WI38 (cell line): ENCODE data around the gene UBE2H.
A peak's percentile ranks its signal among the peaks of the same experiment; 100 is the strongest.
"Not testable (repeated sequence)": the region's sequence is repeated elsewhere in the genome, so short reads cannot be mapped to it uniquely, and the experiment has no call there.

Source experiments
- H3K4me3 ChIP-seq: 2 replicates; pipeline ENCODE4 v1.5.1; 2011; ENCODE audit warnings: low read depth, mild to moderate bottlenecking, control low read depth, low read length
- TF ChIP-seq, protein P1 (sequence below): IDR thresholded peaks from 2 replicates; pipeline ENCODE4 v1.5.1; 2012; ENCODE audit warnings: low read depth, mild to moderate bottlenecking, control low read depth, low read length

Gene UBE2H

DNA sequence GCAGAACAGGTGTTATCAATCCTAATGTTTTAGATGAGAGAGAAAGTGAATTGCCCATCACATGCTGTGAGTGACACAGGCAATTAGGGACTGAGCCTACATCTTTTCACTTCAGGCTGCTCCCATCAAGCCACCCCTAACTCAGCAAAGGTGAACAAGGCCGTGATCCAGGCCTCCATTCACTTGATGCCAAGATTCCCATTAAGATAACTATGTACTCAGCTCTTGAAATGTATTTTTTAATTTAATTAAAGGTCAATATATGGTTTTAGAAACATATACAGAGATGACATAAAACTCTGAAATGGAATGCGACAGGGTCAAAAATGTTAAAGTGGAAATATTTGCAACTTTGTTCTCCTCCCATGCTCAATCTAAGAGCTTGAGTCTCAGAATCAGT lies 27.9 kb upstream of the UBE2H start:
- TF ChIP-seq, protein P1, sequence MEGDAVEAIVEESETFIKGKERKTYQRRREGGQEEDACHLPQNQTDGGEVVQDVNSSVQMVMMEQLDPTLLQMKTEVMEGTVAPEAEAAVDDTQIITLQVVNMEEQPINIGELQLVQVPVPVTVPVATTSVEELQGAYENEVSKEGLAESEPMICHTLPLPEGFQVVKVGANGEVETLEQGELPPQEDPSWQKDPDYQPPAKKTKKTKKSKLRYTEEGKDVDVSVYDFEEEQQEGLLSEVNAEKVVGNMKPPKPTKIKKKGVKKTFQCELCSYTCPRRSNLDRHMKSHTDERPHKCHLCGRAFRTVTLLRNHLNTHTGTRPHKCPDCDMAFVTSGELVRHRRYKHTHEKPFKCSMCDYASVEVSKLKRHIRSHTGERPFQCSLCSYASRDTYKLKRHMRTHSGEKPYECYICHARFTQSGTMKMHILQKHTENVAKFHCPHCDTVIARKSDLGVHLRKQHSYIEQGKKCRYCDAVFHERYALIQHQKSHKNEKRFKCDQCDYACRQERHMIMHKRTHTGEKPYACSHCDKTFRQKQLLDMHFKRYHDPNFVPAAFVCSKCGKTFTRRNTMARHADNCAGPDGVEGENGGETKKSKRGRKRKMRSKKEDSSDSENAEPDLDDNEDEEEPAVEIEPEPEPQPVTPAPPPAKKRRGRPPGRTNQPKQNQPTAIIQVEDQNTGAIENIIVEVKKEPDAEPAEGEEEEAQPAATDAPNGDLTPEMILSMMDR, result no peak
- no peak overlapping the region for H3K4me3 ChIP-seq

DNA sequence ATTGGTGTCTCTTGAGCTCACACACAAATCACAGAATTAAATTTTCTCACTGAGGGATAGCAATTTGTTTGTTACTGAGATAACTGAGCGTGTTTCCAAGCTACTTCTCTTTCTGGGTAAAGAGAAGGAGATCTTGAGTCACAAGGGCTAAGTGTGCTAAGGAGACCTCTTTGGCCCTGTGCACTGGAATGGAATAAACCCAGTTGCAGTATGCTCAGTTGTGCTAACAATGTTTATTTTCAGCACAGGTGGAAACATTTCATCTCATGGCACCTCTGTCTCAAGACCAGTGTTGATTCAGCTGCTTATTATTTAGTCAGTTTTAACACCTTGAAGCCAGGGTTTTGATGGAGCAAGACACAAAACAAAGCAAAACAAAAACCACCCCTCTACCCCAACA lies 22.5 kb upstream of the UBE2H start:
- TF ChIP-seq, protein P1, result no peak
- H3K4me3 ChIP-seq, result no peak overlapping the region

DNA sequence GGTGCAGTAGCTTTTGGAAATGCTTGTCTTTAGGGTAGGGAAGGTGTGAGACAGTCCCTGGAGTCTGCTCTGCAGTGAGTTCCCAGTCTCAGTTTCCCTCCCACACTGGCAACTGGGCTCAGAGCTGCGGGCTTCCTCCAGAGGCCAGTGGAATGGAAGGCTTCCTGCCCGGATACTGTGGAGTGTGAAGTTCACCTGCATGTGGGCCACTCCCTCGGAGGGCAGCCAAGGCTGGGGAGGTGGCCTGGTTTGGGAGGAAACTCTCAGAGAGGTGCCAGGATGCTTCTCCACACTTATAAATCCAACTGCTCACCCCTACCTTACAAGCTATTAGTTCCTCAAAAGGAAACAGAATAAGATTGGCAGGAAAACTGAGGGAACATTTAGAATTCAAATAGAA lies 18.1 kb upstream of the UBE2H start:
- H3K4me3 ChIP-seq, result no peak overlapping the region
- TF ChIP-seq, protein P1, result no peak

DNA sequence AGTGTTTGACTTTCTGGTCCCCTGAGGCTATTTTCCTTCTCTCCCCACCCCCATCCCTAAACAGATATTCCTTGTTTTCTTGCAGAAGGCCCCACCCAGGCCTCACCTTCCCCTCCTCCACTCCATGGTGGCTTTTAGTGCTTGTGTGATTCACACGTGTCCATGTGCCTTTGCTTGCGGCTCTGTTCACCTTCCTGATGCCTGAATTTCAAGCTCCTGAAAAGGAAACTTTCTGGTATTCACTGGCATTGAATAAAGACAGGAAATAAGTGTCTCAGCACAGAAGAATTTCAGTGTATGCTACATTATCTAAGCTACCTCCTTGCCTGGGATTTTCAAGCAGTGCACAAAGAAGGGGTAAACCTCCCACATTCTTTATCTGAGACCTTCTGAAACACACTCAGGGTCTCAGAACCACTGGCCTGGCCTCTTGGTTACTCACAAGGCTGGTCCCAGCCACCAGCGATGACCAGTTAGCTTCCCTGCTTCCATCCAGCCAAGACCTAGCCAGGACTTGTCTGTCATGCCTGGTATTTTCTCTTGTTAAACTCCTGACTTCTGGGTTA lies 17.2 kb upstream of the UBE2H start:
- TF ChIP-seq, protein P1, result no peak
- peak overlapping the region; percentile 13; the same call in 1 of the 2 replicates for H3K4me3 ChIP-seq

DNA sequence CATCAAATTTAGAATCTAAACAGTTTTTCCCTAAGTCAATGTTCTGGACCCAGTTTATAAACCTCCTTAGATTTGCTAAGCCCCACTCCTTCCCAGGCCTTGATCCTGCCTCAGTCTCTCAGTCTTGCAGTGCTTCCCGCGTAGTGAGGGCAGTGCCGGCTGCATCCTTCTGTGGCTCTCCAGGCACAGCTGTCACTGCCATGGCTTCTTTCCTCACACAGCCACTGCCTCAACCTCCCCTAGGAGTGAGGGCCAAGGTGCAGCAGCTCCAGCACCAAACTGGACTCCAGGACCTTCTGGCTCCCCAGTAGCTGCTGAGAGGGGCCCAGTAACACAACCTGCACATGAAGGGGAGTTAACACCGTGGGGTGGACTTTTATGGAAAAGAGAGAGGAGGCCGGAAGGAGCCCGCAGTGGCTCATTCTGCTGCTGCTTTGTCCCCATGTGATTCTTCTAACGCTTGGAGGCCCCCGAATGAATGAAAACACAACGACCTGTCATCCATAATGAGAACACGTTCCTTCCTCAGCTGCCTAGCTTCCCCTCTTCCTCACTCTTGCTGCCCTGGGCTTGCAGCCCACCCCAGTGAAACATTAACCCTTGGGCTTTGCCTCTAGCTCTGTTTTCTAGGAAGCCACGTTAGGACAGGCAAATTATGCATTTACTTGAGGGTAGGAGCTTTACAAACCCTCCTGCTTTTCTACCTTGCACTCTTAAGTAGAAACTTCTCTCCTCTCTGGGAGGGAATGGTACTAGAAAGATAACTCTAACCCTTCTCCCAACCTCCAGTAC lies 16.0 kb upstream of the UBE2H start:
- TF ChIP-seq, protein P1, result no peak
- no peak overlapping the region for H3K4me3 ChIP-seq

DNA sequence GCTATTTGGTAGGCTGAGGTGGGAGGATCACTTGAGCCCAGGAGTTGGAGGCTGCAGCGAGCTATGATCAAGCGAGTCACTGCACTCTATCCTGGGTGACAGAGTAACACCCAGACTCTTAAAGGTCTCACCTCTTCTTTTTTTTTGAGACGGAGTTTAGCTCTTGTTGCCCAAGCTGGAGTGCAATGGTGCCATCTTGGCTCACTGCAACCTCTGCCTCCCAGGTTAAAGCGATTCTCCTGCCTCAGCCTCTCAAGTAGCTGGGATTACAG lies 7.4 kb upstream of the UBE2H start:
- H3K4me3 ChIP-seq, result not testable (repeated sequence)

GRCh38 chr7:129959471-129960203 lies 6.9 kb upstream of the UBE2H start:
- TF ChIP-seq, protein P1, result no peak
- H3K4me3 ChIP-seq, result no peak overlapping the region
